ENCODE data around the gene PTCD1.

DNA sequence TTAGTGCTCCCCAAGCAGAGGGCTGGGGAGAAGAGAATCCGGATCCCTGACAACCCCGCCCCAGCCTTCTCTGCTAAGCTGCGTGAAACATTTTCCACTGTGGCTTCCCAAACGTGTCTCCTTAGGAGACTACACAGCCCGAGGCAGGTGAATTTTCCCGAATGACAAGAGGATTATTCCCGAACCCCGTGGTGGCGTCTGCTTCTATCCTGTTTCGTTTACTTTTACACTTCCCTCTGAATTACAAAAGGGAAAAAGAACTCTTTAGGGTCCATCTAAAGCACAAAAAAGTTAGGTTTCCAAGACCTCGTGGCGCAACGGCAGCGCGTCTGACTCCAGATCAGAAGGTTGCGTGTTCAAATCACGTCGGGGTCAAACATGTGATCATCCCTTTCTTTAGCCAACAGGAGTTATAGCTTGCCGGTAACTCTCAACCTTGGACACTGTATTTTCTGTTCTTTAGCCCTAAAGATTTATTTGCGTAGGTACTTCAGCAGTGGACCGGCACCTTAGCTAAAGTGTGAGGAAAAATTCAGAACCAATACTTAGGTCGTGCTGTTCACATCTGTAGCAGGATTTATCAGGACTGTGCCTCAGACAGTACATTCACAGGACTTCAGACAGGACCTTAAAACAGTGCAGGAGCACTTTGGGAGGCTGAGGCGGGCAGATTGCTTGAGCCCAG lies 30.9 kb upstream of the PTCD1 start:
- TF ChIP-seq POLR2A (IDR thresholded peaks at IDR 0.05) (no peak), CTCF (IDR thresholded peaks at IDR 0.05) (no peak)

Measured in Peyer's patch (tissue), 4 donors.